T-helper 17 cell (primary cell): Measurements from ENCODE around the gene DDOST. TPM values are rescaled to one million over a fixed set of nuclear protein-coding genes. Genes with fewer than 3 reads are reported as not detected.

Source experiments
- ATAC-seq: fragments of 150-1000 bp; cut with Tn5 transposase; 2 replicates; pipeline ENCODE4 v1.10.0; 2021; ENCODE audit warnings: mild to moderate bottlenecking, moderate library complexity
- DNase-seq, 3 donors: peaks; one replicate each; pipeline versions ENCODE4 v3.0.0 to v3.0.0-alpha.2; 2020 to 2021
- H3K9me3 ChIP-seq: one replicate; pipeline ENCODE4 v1.7.0; 2013; ENCODE audit warnings: low read length, mild to moderate bottlenecking; ENCODE audit not compliant: control insufficient read depth, poor library complexity, severe bottlenecking
- H3K27ac Mint-ChIP-seq: one replicate; pipeline ENCODE4 v1.8.0; 2022; ENCODE audit warnings: mild to moderate bottlenecking, moderate library complexity, mixed read lengths
- H3K27me3 Mint-ChIP-seq: one replicate; pipeline ENCODE4 v1.8.0; 2022; ENCODE audit warnings: mixed read lengths
- H3K36me3 Mint-ChIP-seq: one replicate; pipeline ENCODE4 v1.8.0; 2022; ENCODE audit warnings: low read depth, mixed read lengths
- H3K4me1 Mint-ChIP-seq: one replicate; pipeline ENCODE4 v1.8.0; 2022; ENCODE audit warnings: mild to moderate bottlenecking, mixed read lengths
- H3K4me3 Mint-ChIP-seq: one replicate; pipeline ENCODE4 v1.8.0; 2022; ENCODE audit warnings: mild to moderate bottlenecking, moderate library complexity, mixed read lengths
- total RNA-seq, 4 donors: library from RNA in 2 of 4; stranded (reverse) in 2 of 4; gene quantifications; one replicate each; pipeline ENCODE4 v1.2.3 and lab custom pipeline; 2022 to 2026

Gene DDOST
- total RNA-seq, 2 donors from 2014 or later = 104 to 112 TPM

- Mint-ChIP-seq H3K4me3 (peak overlapping the region; percentile 33), H3K36me3 (peaks cover 3% of the 10 kb centered on the region), H3K27ac (peak overlapping the region; percentile 32), H3K27me3 (no peaks in the 10 kb centered on the region), H3K4me1 (peaks cover 11% of the 10 kb centered on the region)
- ATAC-seq = no peak
- no peaks in the 10 kb centered on the region for H3K9me3 ChIP-seq
- DNase-seq = no peak
These were observed 18.1 kb downstream of the DDOST start for GRCh38 chr1:20643080-20643479.

- no peaks in the 10 kb centered on the region for H3K27me3 Mint-ChIP-seq
- no peak for DNase-seq
- H3K4me1 Mint-ChIP-seq = peaks cover 11% of the 10 kb centered on the region
- H3K36me3 Mint-ChIP-seq = peaks cover 3% of the 10 kb centered on the region
- no peak overlapping the region for H3K4me3 Mint-ChIP-seq
- no peak overlapping the region for H3K27ac Mint-ChIP-seq
- H3K9me3 ChIP-seq = no peaks in the 10 kb centered on the region
- no peak for ATAC-seq
These were observed 19.2 kb downstream of the DDOST start for GRCh38 chr1:20641975-20642374.

- no peaks in the 10 kb centered on the region for H3K9me3 ChIP-seq
- peaks cover 17% of the 10 kb centered on the region for H3K4me1 Mint-ChIP-seq
- no peaks in the 10 kb centered on the region for H3K27me3 Mint-ChIP-seq
- peaks cover 3% of the 10 kb centered on the region for H3K36me3 Mint-ChIP-seq
- no peak overlapping the region for H3K27ac Mint-ChIP-seq
- DNase-seq (peak in 2 of 3 donors; percentile 33 to 42), ATAC-seq (peak; percentile 78)
- no peak overlapping the region for H3K4me3 Mint-ChIP-seq
These were observed 21.0 kb downstream of the DDOST start for GRCh38 chr1:20640183-20640597.

- peak overlapping the region; percentile 49 for H3K27ac Mint-ChIP-seq
- H3K9me3 ChIP-seq = no peaks in the 10 kb centered on the region
- peaks cover 4% of the 10 kb centered on the region for H3K27me3 Mint-ChIP-seq
- no peak overlapping the region for H3K4me3 Mint-ChIP-seq
- DNase-seq (no peak), ATAC-seq (no peak)
- H3K4me1 Mint-ChIP-seq = peaks cover 25% of the 10 kb centered on the region
- no peaks in the 10 kb centered on the region for H3K36me3 Mint-ChIP-seq
These were observed 24.3 kb downstream of the DDOST start for GRCh38 chr1:20636785-20637347.

DNA sequence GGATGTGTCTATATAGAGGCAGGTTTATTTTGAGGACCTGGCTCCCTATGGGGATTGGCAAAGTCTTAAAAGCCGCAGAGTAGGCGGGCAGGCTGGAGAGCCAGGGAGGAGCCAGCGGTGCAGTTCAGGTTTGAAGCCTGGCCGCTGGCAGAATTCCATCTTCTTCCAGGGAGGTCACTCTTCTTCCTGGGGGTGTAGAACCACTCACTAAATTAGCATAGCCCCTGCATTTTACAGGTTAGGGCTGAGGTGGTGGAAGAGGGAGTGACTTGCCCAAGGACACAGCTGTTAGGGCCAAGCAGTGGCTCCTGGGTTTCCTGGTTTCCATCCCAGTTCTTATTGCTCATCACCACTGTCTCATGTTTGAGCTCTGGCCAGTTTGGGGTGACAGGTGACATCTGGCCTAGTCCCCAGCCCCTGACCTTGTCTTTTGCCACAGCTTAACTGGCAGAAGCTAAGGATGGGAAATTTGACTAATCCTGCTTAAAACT lies 26.5 kb downstream of the DDOST start:
- Mint-ChIP-seq H3K4me3 (peak overlapping the region; percentile 87), H3K27me3 (peaks cover 4% of the 10 kb centered on the region), H3K27ac (peak overlapping the region; percentile 72), H3K4me1 (peaks cover 18% of the 10 kb centered on the region), H3K36me3 (no peaks in the 10 kb centered on the region)
- peak in 1 of 3 donors; percentile 16 for DNase-seq
- peak; percentile 49 for ATAC-seq
- H3K9me3 ChIP-seq = no peaks in the 10 kb centered on the region

DNA sequence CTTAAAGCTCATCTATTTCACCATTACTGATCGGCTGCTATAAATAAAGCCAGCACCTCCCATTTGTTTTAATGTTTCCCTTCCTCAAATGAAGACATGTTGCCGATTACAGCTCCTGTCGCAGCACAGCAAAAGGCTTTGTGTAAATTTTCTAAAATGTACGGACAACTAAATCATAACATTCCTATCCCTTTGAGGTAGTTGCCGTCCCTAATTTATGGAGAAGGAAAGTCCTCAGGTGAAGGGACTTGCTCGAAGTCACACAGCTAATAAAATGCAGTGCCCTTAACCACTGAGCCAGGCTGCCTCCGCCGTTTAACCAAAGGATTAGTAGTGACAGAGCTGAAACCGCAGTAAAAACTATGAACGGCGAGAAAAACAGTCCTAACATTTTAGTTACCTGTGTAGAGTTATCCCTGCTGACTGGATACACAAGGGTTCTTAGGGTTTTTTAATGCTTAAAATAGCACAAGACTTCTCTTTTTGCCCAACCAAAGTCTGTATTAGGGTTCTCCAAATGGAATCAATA lies 27.0 kb downstream of the DDOST start:
- peaks cover 16% of the 10 kb centered on the region for H3K4me1 Mint-ChIP-seq
- H3K9me3 ChIP-seq = no peaks in the 10 kb centered on the region
- DNase-seq = no peak
- ATAC-seq = peak; percentile 18
- peak overlapping the region; percentile 87 for H3K4me3 Mint-ChIP-seq
- peaks cover 4% of the 10 kb centered on the region for H3K27me3 Mint-ChIP-seq
- peak overlapping the region; percentile 72 for H3K27ac Mint-ChIP-seq
- no peaks in the 10 kb centered on the region for H3K36me3 Mint-ChIP-seq

DNA sequence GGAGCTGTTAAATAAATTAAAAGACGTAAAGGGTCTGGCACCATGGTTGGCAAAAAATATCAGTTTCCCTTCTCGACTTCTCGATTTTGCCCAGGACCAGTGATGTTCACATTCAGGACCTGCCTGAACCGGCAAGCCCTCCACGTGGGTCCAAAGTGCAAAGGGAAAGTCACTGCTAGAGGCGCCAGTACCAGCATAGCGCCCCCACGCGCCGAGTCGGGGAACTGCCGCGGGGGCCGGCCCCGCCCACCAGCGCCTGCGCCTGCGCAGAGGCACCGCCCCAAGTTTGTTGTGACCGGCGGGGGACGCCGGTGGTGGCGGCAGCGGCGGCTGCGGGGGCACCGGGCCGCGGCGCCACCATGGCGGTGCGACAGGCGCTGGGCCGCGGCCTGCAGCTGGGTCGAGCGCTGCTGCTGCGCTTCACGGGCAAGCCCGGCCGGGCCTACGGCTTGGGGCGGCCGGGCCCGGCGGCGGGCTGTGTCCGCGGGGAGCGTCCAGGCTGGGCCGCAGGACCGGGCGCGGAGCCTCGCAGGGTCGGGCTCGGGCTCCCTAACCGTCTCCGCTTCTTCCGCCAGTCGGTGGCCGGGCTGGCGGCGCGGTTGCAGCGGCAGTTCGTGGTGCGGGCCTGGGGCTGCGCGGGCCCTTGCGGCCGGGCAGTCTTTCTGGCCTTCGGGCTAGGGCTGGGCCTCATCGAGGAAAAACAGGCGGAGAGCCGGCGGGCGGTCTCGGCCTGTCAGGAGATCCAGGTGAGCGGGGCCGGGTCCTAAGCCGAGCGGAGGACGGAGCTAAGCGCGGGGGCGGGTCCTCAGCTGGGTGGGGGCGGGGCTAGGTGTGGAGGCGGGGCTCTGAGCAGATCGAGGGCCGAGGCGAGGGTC lies 27.7 kb downstream of the DDOST start, which contains the start of gene PINK1:
PINK1 (plus strand) TSS at position 269 of the 875 bp plus-strand sequence; CDS start at position 360, 91 bp downstream.
- ATAC-seq (peak; percentile 92), DNase-seq (peak; percentile 76 to 96 (median 84))
- H3K27me3 Mint-ChIP-seq = peaks cover 4% of the 10 kb centered on the region
- no peaks in the 10 kb centered on the region for H3K36me3 Mint-ChIP-seq
- no peaks in the 10 kb centered on the region for H3K9me3 ChIP-seq
- H3K4me3 Mint-ChIP-seq = peak within 1 kb of the TSS; percentile 87
- H3K4me1 Mint-ChIP-seq = peaks cover 14% of the 10 kb centered on the region
- H3K27ac Mint-ChIP-seq = peak within 1 kb of the TSS; percentile 72

GRCh38 chr1:20632386-20632785 lies 28.8 kb downstream of the DDOST start:
- Mint-ChIP-seq H3K27ac (no peak overlapping the region), H3K27me3 (peaks cover 4% of the 10 kb centered on the region), H3K36me3 (no peaks in the 10 kb centered on the region), H3K4me3 (no peak overlapping the region), H3K4me1 (peaks cover 14% of the 10 kb centered on the region)
- no peak for ATAC-seq
- no peaks in the 10 kb centered on the region for H3K9me3 ChIP-seq
- DNase-seq = no peak

DNA sequence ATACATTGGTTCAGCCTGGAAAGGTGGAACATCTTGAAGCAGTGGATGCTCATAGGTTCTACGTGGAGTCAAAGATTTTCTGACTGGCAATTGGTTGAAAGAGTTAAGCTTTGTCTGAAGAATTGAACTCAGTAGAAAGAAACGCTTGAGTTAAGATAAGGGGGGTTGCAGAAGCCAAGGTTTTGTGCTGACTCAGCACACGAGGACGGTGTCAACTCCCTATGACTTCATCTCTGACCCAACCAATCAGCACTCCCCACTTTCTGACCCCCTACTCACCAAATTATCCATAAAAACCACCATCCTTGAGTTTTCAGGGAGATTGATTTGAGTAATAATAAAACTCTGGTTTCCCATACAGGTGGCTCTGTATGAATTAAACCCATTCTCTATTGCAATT lies 30.4 kb downstream of the DDOST start:
- H3K4me1 Mint-ChIP-seq = peaks cover 8% of the 10 kb centered on the region
- H3K27ac Mint-ChIP-seq = no peak overlapping the region
- no peak overlapping the region for H3K4me3 Mint-ChIP-seq
- no peaks in the 10 kb centered on the region for H3K9me3 ChIP-seq
- peaks cover 4% of the 10 kb centered on the region for H3K27me3 Mint-ChIP-seq
- ATAC-seq (no peak), DNase-seq (no peak)
- no peaks in the 10 kb centered on the region for H3K36me3 Mint-ChIP-seq

GRCh38 chr1:20626524-20626923 lies 34.6 kb downstream of the DDOST start:
- no peaks in the 10 kb centered on the region for H3K4me1 Mint-ChIP-seq
- DNase-seq (no peak), ATAC-seq (no peak)
- no peak overlapping the region for H3K4me3 Mint-ChIP-seq
- no peaks in the 10 kb centered on the region for H3K36me3 Mint-ChIP-seq
- no peaks in the 10 kb centered on the region for H3K27me3 Mint-ChIP-seq
- H3K27ac Mint-ChIP-seq = no peak overlapping the region
- H3K9me3 ChIP-seq = no peaks in the 10 kb centered on the region

DNA sequence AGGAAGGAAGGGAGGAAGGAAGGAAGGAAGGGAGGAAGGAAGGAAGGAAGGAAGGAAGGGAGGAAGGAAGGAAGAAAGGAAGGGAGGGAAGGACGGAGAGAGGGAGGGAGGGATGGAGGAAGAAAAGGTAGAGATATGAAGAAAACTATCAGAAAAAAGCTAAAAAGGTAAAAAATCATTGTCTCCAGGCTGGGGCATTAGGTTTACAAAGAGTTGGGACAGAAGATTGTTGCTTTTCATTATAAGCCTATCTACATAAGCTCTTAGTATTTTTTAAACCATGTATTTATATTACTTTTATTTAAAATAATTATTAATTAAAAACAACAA lies 35.1 kb downstream of the DDOST start:
- ATAC-seq = no peak

GRCh38 chr1:20625176-20626097 lies 35.7 kb downstream of the DDOST start:
- ATAC-seq (no peak), DNase-seq (no peak)
- Mint-ChIP-seq H3K4me3 (no peak overlapping the region), H3K36me3 (no peaks in the 10 kb centered on the region), H3K27ac (no peak overlapping the region), H3K27me3 (no peaks in the 10 kb centered on the region), H3K4me1 (no peaks in the 10 kb centered on the region)
- no peaks in the 10 kb centered on the region for H3K9me3 ChIP-seq

More for the DNA sequence above, 35.1 kb downstream of the DDOST start:
- no peaks in the 10 kb centered on the region for H3K4me1 Mint-ChIP-seq
- no peaks in the 10 kb centered on the region for H3K27me3 Mint-ChIP-seq
- no peaks in the 10 kb centered on the region for H3K9me3 ChIP-seq
- no peaks in the 10 kb centered on the region for H3K36me3 Mint-ChIP-seq
- no peak overlapping the region for H3K4me3 Mint-ChIP-seq
- DNase-seq = no peak
- no peak overlapping the region for H3K27ac Mint-ChIP-seq
